IgD-negative memory B cell (primary cell): ENCODE results near the gene PIGT. TPM values are rescaled to one million over a fixed set of nuclear protein-coding genes. Genes with fewer than 3 reads are reported as not detected.
A peak's percentile ranks its signal among the peaks of the same experiment; 100 is the strongest.

Experiments
- H3K27ac Mint-ChIP-seq, 3 donors: one replicate each; pipeline ENCODE4 v1.8.0; 2020 to 2022; ENCODE audit warnings: mild to moderate bottlenecking in 3 of 3, mixed read lengths in 3 of 3, moderate library complexity in 1 of 3
- H3K27me3 Mint-ChIP-seq: one replicate; pipeline ENCODE4 v1.8.0; 2021; ENCODE audit warnings: mixed read lengths
- H3K36me3 Mint-ChIP-seq: one replicate; pipeline ENCODE4 v1.8.0; 2020; ENCODE audit warnings: mild to moderate bottlenecking, mixed read lengths
- H3K4me1 Mint-ChIP-seq, 3 donors: one replicate each; pipeline ENCODE4 v1.8.0; 2020 to 2022; ENCODE audit warnings: mixed read lengths in 3 of 3, mild to moderate bottlenecking in 1 of 3
- H3K4me3 Mint-ChIP-seq, 4 donors: one replicate each; pipeline ENCODE4 v1.8.0; 2020 to 2022; ENCODE audit warnings: mild to moderate bottlenecking in 4 of 4, mixed read lengths in 4 of 4, moderate library complexity in 3 of 4
- H3K9me3 Mint-ChIP-seq, 3 donors: one replicate each; pipeline ENCODE4 v1.8.0; 2020 to 2021; ENCODE audit warnings: mixed read lengths in 3 of 3, mild to moderate bottlenecking in 1 of 3
- polyA plus RNA-seq: library from polyadenylated mRNA; unstranded; fragments of 300-500 nt; fragmentation: Illumina TruSeq; gene quantifications from one replicate; pipeline ENCODE4 v1.2.3, GENCODE V29; 2021

Gene PIGT
- polyA plus RNA-seq, 1 donor from 2014 or later: 69.3 TPM

- Mint-ChIP-seq H3K36me3 (peaks cover 5% of the 10 kb centered on the region), H3K4me1 (peaks cover 0 to 9% (median 9%) of the 10 kb centered on the region in 3 donors), H3K4me3 (peak within 1 kb of the TSS; percentile 62 to 91 (median 80)), H3K27ac (peak within 1 kb of the TSS in 2 of 3 donors; percentile 3 to 64), H3K9me3 (peaks cover 0 to 2% (median 0%) of the 10 kb centered on the region in 3 donors), H3K27me3 (peaks cover 7% of the 10 kb centered on the region)
Observed at GRCh38 chr20:45407783-45408645, 7.9 kb upstream of the PIGT start, which contains the start of gene DBNDD2. TSS of gene DBNDD2 (plus strand) at chr20:45408289. CDS start at chr20:45408468, 179 bp downstream.

- peak overlapping the region in 2 of 3 donors; percentile 3 to 64 for H3K27ac Mint-ChIP-seq
- peaks cover 0 to 9% (median 9%) of the 10 kb centered on the region in 3 donors for H3K4me1 Mint-ChIP-seq
- H3K36me3 Mint-ChIP-seq: peaks cover 5% of the 10 kb centered on the region
- H3K27me3 Mint-ChIP-seq: peaks cover 3% of the 10 kb centered on the region
- H3K4me3 Mint-ChIP-seq: peak overlapping the region in 2 of 4 donors; percentile 49 to 73
- H3K9me3 Mint-ChIP-seq: peaks cover 0 to 2% (median 0%) of the 10 kb centered on the region in 3 donors
Observed at GRCh38 chr20:45408646-45409213, 7.2 kb upstream of the PIGT start.

GRCh38 chr20:45409521-45410272 lies 6.2 kb upstream of the PIGT start:
- peaks cover 0 to under 1% (median 0%) of the 10 kb centered on the region in 3 donors for H3K9me3 Mint-ChIP-seq
- peaks cover 0 to 13% (median 11%) of the 10 kb centered on the region in 3 donors for H3K4me1 Mint-ChIP-seq
- no peak overlapping the region for H3K27ac Mint-ChIP-seq
- peak overlapping the region in 1 of 4 donors; percentile 72 for H3K4me3 Mint-ChIP-seq
- H3K36me3 Mint-ChIP-seq: peaks cover 5% of the 10 kb centered on the region
- H3K27me3 Mint-ChIP-seq: peaks cover 2% of the 10 kb centered on the region

- peak overlapping the region in 1 of 4 donors; percentile 72 for H3K4me3 Mint-ChIP-seq
- no peaks in the 10 kb centered on the region for H3K9me3 Mint-ChIP-seq
- no peaks in the 10 kb centered on the region for H3K27me3 Mint-ChIP-seq
- peak overlapping the region in 1 of 3 donors; percentile 39 for H3K27ac Mint-ChIP-seq
- peaks cover 5% of the 10 kb centered on the region for H3K36me3 Mint-ChIP-seq
- H3K4me1 Mint-ChIP-seq: peaks cover 8 to 22% (median 19%) of the 10 kb centered on the region in 3 donors
Observed at GRCh38 chr20:45410887-45411286, 5.1 kb upstream of the PIGT start.

- Mint-ChIP-seq H3K27me3 (no peaks in the 10 kb centered on the region), H3K4me1 (peaks cover 20 to 29% (median 28%) of the 10 kb centered on the region in 3 donors), H3K27ac (peak overlapping the region in 1 of 3 donors; percentile 59), H3K9me3 (no peaks in the 10 kb centered on the region), H3K4me3 (peak overlapping the region in 1 of 4 donors; percentile 59), H3K36me3 (peaks cover 5% of the 10 kb centered on the region)
Observed at GRCh38 chr20:45412653-45413052, 3.3 kb upstream of the PIGT start.

- Mint-ChIP-seq H3K4me1 (peaks cover 28 to 36% (median 34%) of the 10 kb centered on the region in 3 donors), H3K36me3 (peaks cover 7% of the 10 kb centered on the region), H3K9me3 (no peaks in the 10 kb centered on the region), H3K27ac (peak overlapping the region in 1 of 3 donors; percentile 59), H3K27me3 (no peaks in the 10 kb centered on the region), H3K4me3 (peak overlapping the region in 1 of 4 donors; percentile 99)
Observed at GRCh38 chr20:45413479-45413878, 2.5 kb upstream of the PIGT start.

GRCh38 chr20:45416917-45417316 lies 976 bp downstream of the PIGT start:
- Mint-ChIP-seq H3K36me3 (peaks cover 12% of the 10 kb centered on the region), H3K4me3 (peak overlapping the region; percentile 94 to 99 (median 98)), H3K4me1 (peaks cover 40 to 51% (median 47%) of the 10 kb centered on the region in 3 donors), H3K27me3 (no peaks in the 10 kb centered on the region), H3K27ac (peak overlapping the region; percentile 23 to 98 (median 87)), H3K9me3 (no peaks in the 10 kb centered on the region)

- peaks cover 40 to 49% (median 42%) of the 10 kb centered on the region in 3 donors for H3K4me1 Mint-ChIP-seq
- peaks cover 11% of the 10 kb centered on the region for H3K36me3 Mint-ChIP-seq
- H3K27me3 Mint-ChIP-seq: no peaks in the 10 kb centered on the region
- H3K4me3 Mint-ChIP-seq: peak overlapping the region; percentile 67 to 99 (median 82)
- peak overlapping the region; percentile 87 to 96 (median 95) for H3K27ac Mint-ChIP-seq
- H3K9me3 Mint-ChIP-seq: no peaks in the 10 kb centered on the region
Observed at GRCh38 chr20:45419188-45420091, 3.5 kb downstream of the PIGT start.

- peaks cover 11% of the 10 kb centered on the region for H3K36me3 Mint-ChIP-seq
- H3K9me3 Mint-ChIP-seq: no peaks in the 10 kb centered on the region
- H3K27ac Mint-ChIP-seq: peak overlapping the region; percentile 87 to 96 (median 95)
- peak overlapping the region in 2 of 4 donors; percentile 72 to 99 for H3K4me3 Mint-ChIP-seq
- no peaks in the 10 kb centered on the region for H3K27me3 Mint-ChIP-seq
- H3K4me1 Mint-ChIP-seq: peaks cover 38 to 44% (median 39%) of the 10 kb centered on the region in 3 donors
Observed at GRCh38 chr20:45420125-45420524, 4.2 kb downstream of the PIGT start.

GRCh38 chr20:45423700-45424099 lies 7.8 kb downstream of the PIGT start:
- peak overlapping the region in 1 of 3 donors; percentile 40 for H3K27ac Mint-ChIP-seq
- H3K27me3 Mint-ChIP-seq: no peaks in the 10 kb centered on the region
- H3K4me1 Mint-ChIP-seq: peaks cover 10 to 17% (median 14%) of the 10 kb centered on the region in 3 donors
- no peak overlapping the region for H3K4me3 Mint-ChIP-seq
- peaks cover 12% of the 10 kb centered on the region for H3K36me3 Mint-ChIP-seq
- H3K9me3 Mint-ChIP-seq: no peaks in the 10 kb centered on the region

GRCh38 chr20:45425561-45425960 lies 9.6 kb downstream of the PIGT start:
- Mint-ChIP-seq H3K27me3 (no peaks in the 10 kb centered on the region), H3K9me3 (no peaks in the 10 kb centered on the region), H3K27ac (no peak overlapping the region), H3K4me1 (peaks cover 0 to 1% (median 0%) of the 10 kb centered on the region in 3 donors), H3K4me3 (no peak overlapping the region), H3K36me3 (peaks cover 7% of the 10 kb centered on the region)

GRCh38 chr20:45426320-45427016 lies 10.5 kb downstream of the PIGT start:
- H3K4me1 Mint-ChIP-seq: peaks cover 2 to 3% (median 3%) of the 10 kb centered on the region in 3 donors
- peaks cover 7% of the 10 kb centered on the region for H3K36me3 Mint-ChIP-seq

More at GRCh38 chr20:45426320-45427016, 10.5 kb downstream of the PIGT start:
- Mint-ChIP-seq H3K4me3 (no peak overlapping the region), H3K9me3 (no peaks in the 10 kb centered on the region), H3K27ac (no peak overlapping the region), H3K27me3 (no peaks in the 10 kb centered on the region)
